Smooth muscle cell (in vitro differentiated cells): ENCODE measurements around the gene MEIS2. TPM values are rescaled to one million over a fixed set of nuclear protein-coding genes. Genes with fewer than 3 reads are reported as not detected.

Source experiments
- DNase-seq: peaks from one replicate; lab custom pipeline; 2025; ENCODE audit not compliant: unreplicated experiment; lab: John Stamatoyannopoulos, UW
- H2AFZ ChIP-seq: fragments of 200-600 bp; sonication (generic); 2 replicates; pipeline ENCODE4 v1.6.0; 2016; ENCODE audit warnings: antibody characterized with exemption, low read depth, mild to moderate bottlenecking
- H3F3A ChIP-seq: fragments of 200-600 bp; sonication (generic); 2 replicates; pipeline ENCODE4 v1.6.0; 2017; ENCODE audit warnings: antibody characterized with exemption, low read depth
- H3K27ac ChIP-seq: fragments of 200-600 bp; sonication (generic); 2 replicates; pipeline ENCODE4 v1.5.1; 2016; ENCODE audit warnings: low read depth, mild to moderate bottlenecking
- H3K27me3 ChIP-seq: fragments of 200-600 bp; sonication (generic); 2 replicates; pipeline ENCODE4 v1.6.1; 2016; ENCODE audit warnings: low read depth, mild to moderate bottlenecking
- H3K36me3 ChIP-seq: fragments of 200-600 bp; sonication (generic); 2 replicates; pipeline ENCODE4 v1.5.1; 2016; ENCODE audit warnings: low read depth
- H3K4me1 ChIP-seq: fragments of 200-600 bp; sonication (generic); 2 replicates; pipeline ENCODE4 v1.5.1; 2016; ENCODE audit warnings: low read depth
- H3K4me2 ChIP-seq: fragments of 200-600 bp; sonication (generic); 2 replicates; pipeline ENCODE4 v1.6.0; 2016; ENCODE audit warnings: mild to moderate bottlenecking
- H3K4me3 ChIP-seq: fragments of 200-600 bp; sonication (generic); 2 replicates; pipeline ENCODE4 v1.5.1; 2016; ENCODE audit warnings: mild to moderate bottlenecking
- H3K79me2 ChIP-seq: fragments of 200-600 bp; sonication (generic); 2 replicates; pipeline ENCODE4 v1.6.0; 2016; ENCODE audit warnings: low read depth, mild to moderate bottlenecking
- H3K9ac ChIP-seq: fragments of 200-600 bp; sonication (generic); 2 replicates; pipeline ENCODE4 v1.6.0; 2016; ENCODE audit warnings: low read depth
- H3K9me3 ChIP-seq: fragments of 200-600 bp; sonication (generic); replicated peaks from 2 replicates; pipeline ENCODE4 v1.5.1; 2016; ENCODE audit warnings: low read depth
- H4K20me1 ChIP-seq: fragments of 200-600 bp; sonication (generic); 2 replicates; pipeline ENCODE4 v1.6.0; 2016; ENCODE audit warnings: low read depth
- WGBS: methylation state at CpG from one replicate; pipeline ENCODE4 v1.1.7; 2016; ENCODE audit warnings: low lambda C conversion rate; 5-methylcytosine and 5-hydroxymethylcytosine counted together
- polyA plus RNA-seq: library from polyadenylated mRNA; unstranded; fragments of >200 nt; fragmentation: Nextera tagmentation; extraction: Ambion mirVana; gene quantifications from 2 replicates; pipeline ENCODE4 v1.2.1, GENCODE V29; 2016
- total RNA-seq: library from RNA; depleted of rRNA; stranded (reverse); fragments of >200 nt; gene quantifications from 2 replicates; pipeline ENCODE4 v1.2.3, GENCODE V29; 2014
- TF ChIP-seq, protein P1 (sequence below): fragments of 200-600 bp; sonication (generic); IDR thresholded peaks from 2 replicates; pipeline ENCODE4 v1.5.1; 2017; ENCODE audit warnings: borderline replicate concordance, mild to moderate bottlenecking, antibody characterized with exemption; ENCODE audit not compliant: insufficient read depth, poor library complexity, severe bottlenecking

MEIS2 gene
- total and polyA plus RNA-seq, 2 experiments from 2014 or later: 13.0 to 33.4 TPM

DNA sequence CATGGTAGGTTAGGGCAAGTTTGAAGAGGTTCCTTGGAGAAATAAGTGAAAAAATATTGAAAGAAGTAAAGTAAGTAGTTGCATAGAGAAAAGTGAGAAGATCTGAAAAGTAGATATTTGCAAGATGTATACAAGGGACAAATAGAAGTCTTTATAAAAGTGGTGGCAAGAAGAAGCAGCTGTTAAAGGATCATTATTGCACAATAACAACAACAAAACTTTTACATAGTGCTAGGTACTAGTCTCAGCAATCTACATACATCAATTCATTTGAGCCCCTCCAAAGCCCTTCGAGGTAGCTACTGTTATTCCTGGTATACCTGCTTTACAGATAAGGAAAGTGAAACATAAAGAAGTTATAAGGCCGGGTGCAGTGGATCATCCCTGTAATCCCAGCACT, 239.6 kb downstream of the MEIS2 start:
- H2AFZ ChIP-seq: no peak overlapping the region
- WGBS: 89% methylated on average over 2 of the region's 2 CpGs
- DNase-seq: no peak
- no peak overlapping the region for H3K9ac ChIP-seq
- no peaks in the 10 kb centered on the region for H3K27me3 ChIP-seq
- H3K36me3 ChIP-seq: no peaks in the 10 kb centered on the region
- H3K9me3 ChIP-seq: no peaks in the 10 kb centered on the region
- no peaks in the 10 kb centered on the region for H3F3A ChIP-seq
- no peaks in the 10 kb centered on the region for H4K20me1 ChIP-seq
- TF ChIP-seq, protein P1, sequence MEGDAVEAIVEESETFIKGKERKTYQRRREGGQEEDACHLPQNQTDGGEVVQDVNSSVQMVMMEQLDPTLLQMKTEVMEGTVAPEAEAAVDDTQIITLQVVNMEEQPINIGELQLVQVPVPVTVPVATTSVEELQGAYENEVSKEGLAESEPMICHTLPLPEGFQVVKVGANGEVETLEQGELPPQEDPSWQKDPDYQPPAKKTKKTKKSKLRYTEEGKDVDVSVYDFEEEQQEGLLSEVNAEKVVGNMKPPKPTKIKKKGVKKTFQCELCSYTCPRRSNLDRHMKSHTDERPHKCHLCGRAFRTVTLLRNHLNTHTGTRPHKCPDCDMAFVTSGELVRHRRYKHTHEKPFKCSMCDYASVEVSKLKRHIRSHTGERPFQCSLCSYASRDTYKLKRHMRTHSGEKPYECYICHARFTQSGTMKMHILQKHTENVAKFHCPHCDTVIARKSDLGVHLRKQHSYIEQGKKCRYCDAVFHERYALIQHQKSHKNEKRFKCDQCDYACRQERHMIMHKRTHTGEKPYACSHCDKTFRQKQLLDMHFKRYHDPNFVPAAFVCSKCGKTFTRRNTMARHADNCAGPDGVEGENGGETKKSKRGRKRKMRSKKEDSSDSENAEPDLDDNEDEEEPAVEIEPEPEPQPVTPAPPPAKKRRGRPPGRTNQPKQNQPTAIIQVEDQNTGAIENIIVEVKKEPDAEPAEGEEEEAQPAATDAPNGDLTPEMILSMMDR: no peak
- no peaks in the 10 kb centered on the region for H3K4me1 ChIP-seq
- no peak overlapping the region for H3K4me3 ChIP-seq
- no peak overlapping the region for H3K4me2 ChIP-seq
- no peak overlapping the region for H3K27ac ChIP-seq
- no peaks in the 10 kb centered on the region for H3K79me2 ChIP-seq

DNA sequence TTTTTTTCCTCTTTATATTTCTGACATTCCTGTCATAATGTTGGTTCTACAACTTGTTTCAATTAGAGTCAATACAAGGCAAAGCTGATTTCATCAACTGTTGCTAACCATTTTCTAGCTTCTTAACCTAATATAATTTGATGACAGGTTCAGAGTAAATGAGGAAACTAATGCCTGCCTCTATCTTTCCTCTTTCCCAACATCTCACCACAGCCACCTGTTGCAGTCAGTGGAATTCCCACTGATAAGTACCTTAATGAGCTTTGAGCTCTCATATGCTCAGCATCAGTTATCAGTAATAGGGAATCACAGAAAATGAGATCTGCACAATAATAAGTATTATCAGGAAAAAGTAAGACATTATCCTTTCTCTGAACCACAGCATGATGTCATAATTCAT, 241.9 kb downstream of the MEIS2 start:
- H3K27ac ChIP-seq: no peak overlapping the region
- H3K4me1 ChIP-seq: no peaks in the 10 kb centered on the region
- H2AFZ ChIP-seq: no peak overlapping the region
- no peak overlapping the region for H3K9ac ChIP-seq
- no peak overlapping the region for H3K4me2 ChIP-seq
- no peaks in the 10 kb centered on the region for H3K36me3 ChIP-seq
- no peaks in the 10 kb centered on the region for H4K20me1 ChIP-seq
- H3F3A ChIP-seq: no peaks in the 10 kb centered on the region
- H3K4me3 ChIP-seq: no peak overlapping the region
- no peak for DNase-seq
- H3K27me3 ChIP-seq: no peaks in the 10 kb centered on the region
- no peaks in the 10 kb centered on the region for H3K9me3 ChIP-seq
- H3K79me2 ChIP-seq: no peaks in the 10 kb centered on the region
- TF ChIP-seq, protein P1: no peak

DNA sequence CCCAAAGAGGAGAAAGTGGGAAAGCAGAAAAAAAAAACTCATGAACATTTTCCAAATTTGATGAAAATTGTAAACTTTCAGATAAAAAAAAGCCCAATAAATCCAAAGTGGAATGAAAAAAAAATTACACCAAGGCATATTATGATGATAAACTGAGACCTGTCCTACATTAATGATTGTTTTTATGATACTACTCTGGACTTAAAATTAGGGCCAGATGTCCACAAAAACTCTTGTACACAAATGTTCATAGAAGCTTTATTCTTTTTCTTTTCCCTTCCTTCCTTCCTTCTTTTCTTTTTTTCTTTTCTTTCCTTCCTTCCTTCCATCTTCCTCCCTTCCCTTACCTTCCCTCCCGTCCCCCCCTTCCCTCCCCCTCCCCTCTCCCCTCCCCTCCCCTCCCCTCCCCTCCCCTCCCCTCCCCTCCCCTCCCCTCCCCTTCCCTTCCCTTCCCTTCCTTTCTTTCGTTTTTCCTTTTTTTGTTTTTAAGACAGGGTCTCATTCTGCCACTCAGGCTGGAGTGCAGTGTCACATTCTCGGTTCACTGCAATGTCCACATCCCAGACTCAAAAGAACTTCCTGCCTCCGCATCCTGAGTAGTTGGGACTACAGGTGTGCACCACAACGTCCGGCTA, 243.9 kb downstream of the MEIS2 start:
- no peaks in the 10 kb centered on the region for H3K9me3 ChIP-seq
- H4K20me1 ChIP-seq: no peaks in the 10 kb centered on the region
- no peak overlapping the region for H3K4me3 ChIP-seq
- TF ChIP-seq, protein P1: no peak
- H3K9ac ChIP-seq: no peak overlapping the region
- H3K36me3 ChIP-seq: no peaks in the 10 kb centered on the region
- no peaks in the 10 kb centered on the region for H3K79me2 ChIP-seq
- no peaks in the 10 kb centered on the region for H3K4me1 ChIP-seq
- H3F3A ChIP-seq: no peaks in the 10 kb centered on the region
- H3K27me3 ChIP-seq: no peaks in the 10 kb centered on the region
- WGBS: 73% methylated on average over 5 of the region's 6 CpGs
- H3K4me2 ChIP-seq: no peak overlapping the region
- no peak overlapping the region for H2AFZ ChIP-seq
- no peak overlapping the region for H3K27ac ChIP-seq
- DNase-seq: no peak

- 78% methylated on average over 2 of the region's 2 CpGs for WGBS
- TF ChIP-seq, protein P1: no peak
- H3K9ac ChIP-seq: no peak overlapping the region
Observed at GRCh38 chr15:36850864-36851263, 249.5 kb downstream of the MEIS2 start.

More at GRCh38 chr15:36850864-36851263, 249.5 kb downstream of the MEIS2 start:
- Histone ChIP-seq H3F3A (no peaks in the 10 kb centered on the region), H3K4me2 (no peak overlapping the region), H3K9me3 (no peaks in the 10 kb centered on the region), H3K79me2 (no peaks in the 10 kb centered on the region), H3K27me3 (no peaks in the 10 kb centered on the region), H4K20me1 (no peaks in the 10 kb centered on the region), H3K4me1 (no peaks in the 10 kb centered on the region), H3K36me3 (no peaks in the 10 kb centered on the region), H3K4me3 (no peak overlapping the region), H3K27ac (no peak overlapping the region), H2AFZ (no peak overlapping the region)
- DNase-seq: no peak
